ENCODE measurements around the gene C9. TPM values are rescaled to one million over a fixed set of nuclear protein-coding genes. Genes with fewer than 3 reads are reported as not detected.

Gene C9
- total and polyA plus RNA-seq, 2 of the 4 experiments (the other 2 are of a cell fraction): not detected

Other genes starting within 250 kb of the C9 start
- not detected in 2 replicates for gene FYB1, start 144.9 kb downstream of the C9 start, total RNA-seq (2012; rRNA removed)
- not detected in 2 replicates for gene FYB1, start 144.9 kb downstream of the C9 start, polyA plus RNA-seq (2012; rRNA removed)
- 50.0 and 97.2 TPM in 2 replicates for gene DAB2, start 60.5 kb upstream of the C9 start, total RNA-seq (2012; rRNA removed)
- 95.9 and 101 TPM in 2 replicates for gene DAB2, start 60.5 kb upstream of the C9 start, polyA plus RNA-seq (2012; rRNA removed)